LoVo (cell line): ENCODE results near the gene NOL3.
"Not testable (repeated sequence)": the region's sequence is repeated elsewhere in the genome, so short reads cannot be mapped to it uniquely, and the experiment has no call there.

ENCODE experiments used
- DNase-seq: peaks from one replicate; pipeline ENCODE4 v3.0.0-alpha.2; 2016; ENCODE audit warnings: low spot score

The NOL3 gene

GRCh38 chr16:67170168-67170948 is at the start of gene NOL3:
TSS of gene NOL3 (plus strand) at chr16:67170538.
- no peak for DNase-seq

GRCh38 chr16:67122799-67123198 is 47.5 kb upstream of the NOL3 start:
- not testable (repeated sequence) for DNase-seq

GRCh38 chr16:67128417-67128816 is 41.9 kb upstream of the NOL3 start:
- DNase-seq = no peak

DNA sequence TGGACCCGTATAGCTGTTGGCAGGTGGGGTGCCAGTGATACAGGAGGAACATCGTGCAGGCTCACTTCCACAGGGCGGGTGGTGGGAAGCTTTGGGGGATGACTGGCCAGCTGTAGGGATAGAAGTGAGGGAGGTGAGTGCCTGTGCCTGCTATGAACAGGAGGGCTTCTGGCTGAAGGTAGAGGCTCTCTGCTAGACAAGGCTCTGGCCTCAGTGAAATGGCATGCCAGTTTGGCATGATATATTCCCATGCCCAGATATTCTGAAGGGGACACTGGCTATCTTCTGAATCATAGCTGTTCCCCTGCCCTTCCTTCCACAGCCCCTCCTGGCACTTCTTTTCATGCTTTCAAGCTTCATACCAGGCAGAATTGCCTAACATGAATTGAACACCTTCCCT is 41.5 kb upstream of the NOL3 start:
- no peak for DNase-seq

DNA sequence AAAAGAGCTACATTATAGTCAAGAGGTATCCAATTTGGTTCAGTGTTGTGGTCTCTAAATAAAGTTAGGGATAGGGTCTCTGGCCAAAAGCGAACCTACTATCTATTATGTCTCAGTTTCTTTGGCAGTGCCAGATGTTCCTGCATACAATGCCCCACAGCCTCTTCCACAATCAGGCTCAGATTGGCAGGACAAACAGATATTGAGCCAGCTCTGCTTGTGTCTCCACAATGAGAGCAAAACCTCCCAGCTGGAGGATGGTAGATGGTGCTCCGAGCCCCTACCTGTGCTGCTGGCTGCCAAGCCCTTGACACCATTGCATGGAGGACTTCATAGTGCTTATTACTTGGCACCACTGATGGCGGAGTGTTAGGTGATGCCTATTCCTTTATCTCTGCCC is 40.9 kb upstream of the NOL3 start:
- DNase-seq = no peak

- no peak for DNase-seq
Observed at GRCh38 chr16:67137605-67138004, 32.7 kb upstream of the NOL3 start.

DNA sequence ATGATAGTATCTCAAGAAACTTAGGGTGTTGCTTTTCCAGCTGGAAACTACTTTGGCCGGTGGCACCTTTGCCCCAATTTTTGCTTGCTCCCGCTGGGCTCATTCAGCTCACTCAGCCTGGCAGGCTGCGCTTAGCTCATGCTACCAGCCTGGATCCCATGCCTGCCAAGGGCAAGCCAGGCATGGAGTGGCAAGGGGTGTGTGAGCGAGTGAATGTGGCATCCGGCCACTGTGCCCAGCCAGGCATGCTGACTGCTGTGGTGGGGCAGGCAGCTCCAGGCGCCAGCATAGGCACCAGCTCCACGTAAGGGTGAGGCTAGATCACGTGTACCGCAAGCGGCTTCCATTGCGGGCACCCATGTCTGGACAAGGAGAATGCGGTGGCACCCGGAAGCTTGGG is 28.9 kb upstream of the NOL3 start:
- DNase-seq = no peak

GRCh38 chr16:67142342-67142741 is 28.0 kb upstream of the NOL3 start:
- no peak for DNase-seq

GRCh38 chr16:67144943-67145342 is 25.4 kb upstream of the NOL3 start:
- DNase-seq = no peak

DNA sequence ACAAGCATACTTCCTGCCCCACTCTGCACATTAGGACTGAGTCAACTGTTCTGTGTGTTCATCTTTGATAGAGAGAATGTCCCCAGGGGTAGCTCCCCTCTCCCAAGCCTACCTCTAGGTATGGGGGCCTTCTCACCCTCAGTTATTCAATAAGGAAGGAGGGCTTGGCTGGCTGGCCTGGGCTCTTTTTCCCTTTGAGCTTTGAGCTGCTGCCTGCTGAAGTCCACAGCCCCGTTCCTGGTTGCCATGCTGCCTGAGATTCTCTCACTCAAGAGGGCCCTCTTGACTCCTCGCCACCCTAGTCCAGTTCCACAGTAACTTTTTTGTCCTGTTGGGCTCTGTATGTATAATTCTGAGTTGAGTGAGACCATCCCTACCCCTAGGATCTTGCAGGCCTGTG is 24.6 kb upstream of the NOL3 start:
- DNase-seq = no peak

DNA sequence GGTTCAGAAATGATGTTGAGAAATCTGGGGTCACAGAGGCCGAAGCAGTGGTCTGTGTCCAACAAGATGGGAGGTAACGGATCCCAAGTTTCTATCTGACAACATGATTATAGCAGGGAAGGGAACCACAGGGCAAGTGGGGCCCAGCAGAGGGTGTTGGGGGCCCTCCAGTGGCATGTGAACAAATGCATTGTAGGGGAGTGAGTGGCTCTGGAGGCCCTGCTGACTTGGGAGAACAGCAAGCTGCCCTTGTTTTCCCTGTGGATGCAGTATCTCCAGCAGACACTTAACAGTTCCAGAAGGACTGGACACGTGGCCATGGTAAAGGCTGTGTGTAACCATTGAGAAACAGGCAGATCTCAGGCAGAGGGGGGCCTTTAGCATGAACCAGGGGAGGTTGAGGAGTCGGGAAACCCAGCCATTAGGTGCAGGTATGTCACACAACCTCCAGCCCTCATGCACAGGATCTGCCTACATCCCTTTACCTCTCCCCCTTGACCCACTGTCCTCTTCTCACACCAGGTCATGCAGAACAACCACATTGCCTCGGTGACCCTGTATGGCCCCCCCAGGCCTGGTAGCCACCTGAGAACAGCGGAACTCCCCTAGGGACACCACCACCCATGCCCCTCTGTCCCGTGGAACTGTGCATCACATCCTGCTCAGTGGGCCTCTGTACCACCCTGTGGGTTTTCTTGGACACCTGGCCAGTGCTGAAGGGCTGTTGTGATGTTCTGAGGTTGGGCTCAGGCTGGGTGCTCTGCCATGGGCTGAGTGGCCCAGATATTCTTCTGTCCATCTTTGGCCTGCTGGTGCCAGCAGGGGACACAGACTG is 23.6 kb upstream of the NOL3 start:
- DNase-seq = no peak

DNA sequence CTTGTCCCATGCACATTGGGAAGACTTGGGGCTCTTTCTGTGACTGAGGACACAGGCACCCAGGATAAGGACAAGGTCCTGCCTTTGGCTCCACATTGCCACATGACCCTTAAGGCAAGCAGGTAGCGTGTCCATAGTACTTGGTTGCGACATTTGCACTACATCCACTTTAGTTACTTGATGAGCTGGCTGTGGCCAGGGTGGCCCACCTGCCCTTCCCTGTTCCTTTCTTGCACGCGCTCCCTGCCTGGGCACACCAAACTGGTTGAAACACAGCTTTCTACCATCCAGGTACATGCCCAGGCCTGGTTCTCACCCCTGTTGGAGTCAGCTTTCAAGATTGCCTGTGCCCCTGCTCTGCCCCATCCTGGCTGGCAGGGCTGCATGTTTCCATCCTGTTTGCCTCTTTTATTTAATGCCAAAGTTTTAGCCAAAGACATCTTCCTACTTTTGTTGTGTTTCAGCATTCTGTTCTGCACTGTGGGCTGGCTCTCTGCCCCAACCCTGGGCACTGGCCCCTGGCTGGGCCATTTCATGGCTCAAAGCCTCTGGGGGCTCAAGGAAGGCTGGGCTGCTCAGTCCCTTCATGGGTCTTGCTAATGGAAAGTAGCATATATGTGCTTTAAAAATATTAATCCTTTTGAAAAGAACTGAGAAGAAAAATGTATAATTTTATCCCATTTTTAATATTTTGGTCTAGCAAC is 22.7 kb upstream of the NOL3 start:
- no peak for DNase-seq

- DNase-seq = no peak
Observed at GRCh38 chr16:67148221-67148620, 22.1 kb upstream of the NOL3 start.

- DNase-seq = no peak
Observed at GRCh38 chr16:67148656-67149275, 21.6 kb upstream of the NOL3 start.

- DNase-seq = no peak
Observed at GRCh38 chr16:67149276-67150046, 20.9 kb upstream of the NOL3 start.

DNA sequence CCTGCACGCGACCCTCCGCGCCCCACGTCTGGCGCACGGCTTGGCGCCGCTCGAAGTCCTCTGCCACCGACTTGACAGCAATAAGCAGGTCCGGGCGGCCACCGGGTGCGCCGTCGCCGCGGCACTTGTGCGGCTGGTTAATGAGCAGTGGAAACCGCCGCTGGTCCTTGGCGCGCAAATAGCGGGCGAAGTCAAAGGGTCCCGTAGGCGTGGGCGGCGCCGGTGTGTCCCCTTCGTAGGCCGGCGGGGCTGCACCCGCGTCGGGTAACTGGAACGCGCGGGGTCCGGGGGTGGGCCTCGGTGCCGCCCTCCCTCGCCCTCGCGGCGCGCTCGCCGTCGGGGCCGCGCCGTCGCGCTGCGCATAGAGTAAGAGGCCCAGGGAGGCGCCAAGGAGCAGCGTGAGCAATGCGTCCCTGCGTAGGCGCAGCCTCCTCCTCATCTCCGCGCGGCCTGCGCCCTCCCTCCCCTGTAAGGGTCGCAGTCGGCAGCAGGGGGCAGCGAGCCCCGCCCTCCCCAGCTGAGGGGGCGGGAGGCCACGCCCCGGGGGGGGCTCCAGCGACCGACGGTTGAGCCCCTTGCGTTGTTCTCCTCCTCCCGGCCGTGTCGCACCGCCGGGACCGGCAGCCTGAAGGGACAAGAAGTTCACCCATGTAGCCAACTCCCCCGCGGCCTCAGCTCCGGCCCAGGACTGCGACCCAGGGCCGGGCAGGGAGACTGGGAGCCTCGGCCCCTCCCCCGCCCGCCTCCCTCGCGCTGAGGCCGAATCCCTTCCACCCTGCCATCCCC is 20.1 kb upstream of the NOL3 start:
- DNase-seq = no peak

- no peak for DNase-seq
Observed at GRCh38 chr16:67150833-67151396, 19.4 kb upstream of the NOL3 start, which contains the start of gene B3GNT9. TSS of gene B3GNT9 (minus strand) at chr16:67150998. CDS start at chr16:67150485, 513 bp downstream.

GRCh38 chr16:67151431-67152097 is 18.8 kb upstream of the NOL3 start:
- DNase-seq = no peak

DNA sequence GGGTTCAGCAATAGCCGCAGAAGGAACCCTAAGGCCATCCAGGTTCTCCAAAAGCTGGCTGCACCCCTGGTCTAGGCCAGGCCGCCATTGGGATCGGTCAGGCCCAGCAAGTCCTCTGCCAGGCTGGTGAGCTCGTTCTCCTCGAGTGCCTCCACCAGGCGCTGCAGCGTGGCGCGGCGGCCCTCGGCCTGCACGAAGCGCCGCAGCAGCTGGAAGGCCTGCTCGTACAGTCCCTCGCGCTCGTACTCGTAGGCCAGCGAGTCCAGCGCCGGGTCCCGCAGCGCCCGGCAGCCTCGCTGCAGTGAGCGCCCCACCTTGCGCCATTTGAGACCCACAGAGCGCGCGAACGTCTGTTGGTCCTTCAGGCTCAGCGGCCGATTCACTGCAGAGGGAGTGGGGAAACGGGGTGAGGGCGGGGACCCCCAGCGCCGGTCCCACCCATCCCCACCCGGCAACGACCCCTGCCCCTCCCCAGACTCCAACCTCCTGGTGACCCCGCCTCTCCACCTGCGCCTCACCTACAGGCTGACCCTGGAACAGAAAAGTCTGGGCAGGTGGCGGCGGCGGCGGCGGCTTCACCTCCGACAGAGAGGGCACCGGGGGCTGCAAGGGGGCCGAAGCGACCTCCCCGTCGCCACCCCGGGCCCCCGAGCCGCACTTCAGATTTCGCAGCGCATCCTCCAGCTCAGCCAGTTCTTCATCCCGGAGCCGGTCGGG is 15.6 kb upstream of the NOL3 start:
- DNase-seq = no peak
